GM12873 (cell line): ENCODE results near the gene MICAL1.

Source experiments
- TF ChIP-seq, protein P1 (sequence below): IDR thresholded peaks from 2 replicates; pipeline ENCODE4 v1.5.1; 2012; ENCODE audit warnings: low read depth, mild to moderate bottlenecking, moderate library complexity, low read length, control low read depth; ENCODE audit not compliant: insufficient read depth; ENCODE audit errors: missing control alignments

Gene MICAL1

DNA sequence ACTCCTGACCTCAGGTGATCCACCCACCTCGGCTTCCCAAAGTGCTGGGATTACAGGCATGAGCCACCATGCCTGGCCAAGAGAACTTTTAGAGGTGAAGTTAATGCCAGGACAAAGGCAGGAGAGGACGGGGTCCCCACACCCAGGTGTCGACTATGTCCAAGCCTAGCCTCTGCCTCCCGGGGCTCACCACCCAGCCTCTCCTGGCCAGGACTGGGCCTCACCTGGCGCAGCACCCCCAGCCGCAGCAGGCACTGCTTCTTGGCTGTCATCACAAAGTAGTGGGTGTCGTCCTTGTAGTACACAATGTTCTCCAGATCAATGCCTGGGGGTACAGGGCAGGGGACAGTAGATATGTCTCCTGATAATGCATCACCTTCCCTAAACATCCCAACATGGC lies 4.2 kb downstream of the MICAL1 start:
- TF ChIP-seq, protein P1, sequence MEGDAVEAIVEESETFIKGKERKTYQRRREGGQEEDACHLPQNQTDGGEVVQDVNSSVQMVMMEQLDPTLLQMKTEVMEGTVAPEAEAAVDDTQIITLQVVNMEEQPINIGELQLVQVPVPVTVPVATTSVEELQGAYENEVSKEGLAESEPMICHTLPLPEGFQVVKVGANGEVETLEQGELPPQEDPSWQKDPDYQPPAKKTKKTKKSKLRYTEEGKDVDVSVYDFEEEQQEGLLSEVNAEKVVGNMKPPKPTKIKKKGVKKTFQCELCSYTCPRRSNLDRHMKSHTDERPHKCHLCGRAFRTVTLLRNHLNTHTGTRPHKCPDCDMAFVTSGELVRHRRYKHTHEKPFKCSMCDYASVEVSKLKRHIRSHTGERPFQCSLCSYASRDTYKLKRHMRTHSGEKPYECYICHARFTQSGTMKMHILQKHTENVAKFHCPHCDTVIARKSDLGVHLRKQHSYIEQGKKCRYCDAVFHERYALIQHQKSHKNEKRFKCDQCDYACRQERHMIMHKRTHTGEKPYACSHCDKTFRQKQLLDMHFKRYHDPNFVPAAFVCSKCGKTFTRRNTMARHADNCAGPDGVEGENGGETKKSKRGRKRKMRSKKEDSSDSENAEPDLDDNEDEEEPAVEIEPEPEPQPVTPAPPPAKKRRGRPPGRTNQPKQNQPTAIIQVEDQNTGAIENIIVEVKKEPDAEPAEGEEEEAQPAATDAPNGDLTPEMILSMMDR: no peak

- TF ChIP-seq, protein P1: no peak
Measured at GRCh38 chr6:109450801-109451200, 4.8 kb downstream of the MICAL1 start.

DNA sequence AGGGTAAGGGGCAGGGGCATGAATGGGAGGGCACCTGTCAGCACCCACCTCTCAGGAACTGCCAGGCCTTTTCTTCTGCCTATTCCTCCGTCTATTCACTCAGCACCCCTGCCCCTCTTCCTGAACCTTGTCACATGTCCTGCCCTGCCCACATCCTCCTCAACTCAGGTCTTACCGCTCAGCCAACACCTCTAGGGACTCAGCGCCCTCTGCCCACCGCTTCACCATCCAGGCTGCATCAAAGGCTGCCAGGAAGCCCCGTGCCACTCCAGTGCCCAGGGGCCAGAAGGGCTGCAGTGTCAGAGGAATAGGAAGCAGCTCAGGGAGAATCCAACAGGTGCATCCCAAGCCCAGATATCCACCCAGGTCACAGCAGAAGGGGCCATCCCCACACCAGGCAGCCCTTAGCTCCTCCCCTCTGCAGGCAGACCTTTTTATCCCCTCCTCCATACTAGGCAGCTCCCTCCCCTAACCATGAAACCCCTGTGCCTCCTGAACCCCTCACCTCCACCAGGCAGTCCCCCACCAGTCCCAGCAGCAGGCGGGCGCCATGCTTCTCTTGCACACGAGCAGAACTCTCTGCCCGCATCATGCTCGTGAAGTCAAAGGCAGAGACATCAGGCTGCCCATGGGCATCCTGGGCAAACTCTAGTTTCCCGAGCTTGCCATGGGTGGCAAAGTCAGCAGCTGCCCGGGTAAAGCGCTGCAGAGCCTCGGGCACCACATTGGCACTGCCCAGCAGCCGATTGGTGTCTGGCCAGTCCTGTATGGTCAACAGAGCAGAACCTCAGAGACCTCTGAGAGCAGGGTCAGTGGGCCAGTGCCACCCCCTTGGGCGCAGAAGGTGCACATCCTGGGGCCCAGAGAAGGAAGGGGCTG lies 5.5 kb downstream of the MICAL1 start:
- TF ChIP-seq, protein P1: no peak

DNA sequence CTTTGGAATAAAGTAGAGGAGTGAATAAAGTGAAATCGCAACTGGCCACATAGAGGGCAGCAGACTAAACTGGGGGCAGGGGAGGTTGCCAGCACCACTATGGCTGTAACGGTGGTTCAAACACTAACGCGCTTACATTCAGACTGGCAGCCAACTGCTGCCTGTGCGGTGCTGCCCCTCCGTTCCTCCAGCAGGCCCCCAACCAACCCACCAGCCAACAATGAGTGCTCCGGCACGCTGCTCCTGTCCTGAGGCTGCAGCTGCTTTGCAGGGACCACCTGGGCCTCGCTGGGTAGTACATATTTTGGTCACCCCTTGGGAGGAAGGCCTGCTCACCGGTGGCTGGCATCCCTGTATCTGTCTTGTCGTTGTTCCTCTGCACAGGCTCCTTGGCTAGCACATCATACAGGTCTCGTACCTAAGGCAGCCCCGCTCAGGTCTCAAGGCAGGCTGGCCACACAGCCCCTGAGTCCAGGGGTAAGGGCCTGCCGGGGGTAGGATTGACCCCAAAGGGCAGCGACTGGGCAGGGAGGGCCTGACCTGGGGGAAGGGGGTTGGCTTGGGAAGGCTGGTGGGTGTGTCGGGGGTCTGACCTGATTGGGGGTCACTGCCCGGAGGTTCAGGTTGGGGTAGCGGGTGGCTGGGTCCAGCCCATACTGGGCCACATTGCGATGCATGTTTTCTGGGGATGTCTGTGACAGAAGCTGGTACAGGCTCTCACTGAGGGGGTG lies 6.3 kb downstream of the MICAL1 start:
- TF ChIP-seq, protein P1: no peak

DNA sequence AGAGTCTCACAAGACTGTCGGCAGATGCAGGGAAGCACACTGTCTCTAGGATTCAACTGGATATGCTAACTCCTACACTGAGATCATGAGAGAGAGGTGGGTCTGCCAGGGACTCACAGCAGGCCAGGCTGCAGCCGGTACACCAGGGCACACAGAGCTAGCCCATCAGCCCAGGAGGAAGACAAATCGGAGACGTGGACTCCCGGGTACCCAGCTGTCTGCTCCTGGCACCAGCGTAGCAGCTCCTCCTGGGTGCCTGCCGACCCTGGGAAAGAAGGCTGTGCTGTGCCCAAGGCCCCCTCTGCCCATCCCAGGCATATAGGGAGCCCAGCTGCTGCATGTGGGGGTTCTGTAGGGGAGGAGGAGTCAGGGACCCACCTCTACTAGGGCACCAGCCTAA lies 7.0 kb downstream of the MICAL1 start:
- TF ChIP-seq, protein P1: no peak

DNA sequence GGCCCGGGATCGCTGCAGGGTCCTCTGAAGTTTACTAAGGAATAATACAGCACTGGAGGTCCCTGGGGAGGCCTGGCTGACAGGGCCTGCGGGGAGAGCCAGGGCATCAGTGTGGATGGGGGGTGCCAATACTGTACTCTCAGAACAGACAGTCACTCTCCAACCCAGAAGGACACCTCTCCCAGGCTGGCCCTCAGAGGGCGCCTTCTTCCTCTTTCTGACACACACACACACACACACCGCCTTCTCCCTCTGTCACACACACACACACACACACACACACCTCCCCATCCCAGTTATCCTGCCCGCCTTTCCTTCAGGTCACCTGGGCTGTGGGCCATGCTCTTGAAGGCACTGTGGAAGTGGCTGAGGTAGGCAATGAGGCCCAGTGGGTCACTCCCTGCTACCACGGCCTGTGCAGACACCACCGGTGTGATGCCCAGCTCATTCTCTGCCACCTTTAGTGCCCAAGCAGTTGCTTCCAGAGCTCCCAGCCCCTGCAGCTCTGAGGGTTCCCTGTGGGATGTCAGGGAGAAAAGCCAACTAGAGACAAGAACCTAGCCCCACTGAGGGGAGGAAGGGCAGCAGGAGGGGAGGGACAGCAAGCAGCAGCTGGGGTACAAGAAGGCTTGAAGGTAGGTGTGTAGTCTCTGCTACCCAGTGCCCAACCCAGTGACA lies 7.6 kb downstream of the MICAL1 start:
- TF ChIP-seq, protein P1: no peak

DNA sequence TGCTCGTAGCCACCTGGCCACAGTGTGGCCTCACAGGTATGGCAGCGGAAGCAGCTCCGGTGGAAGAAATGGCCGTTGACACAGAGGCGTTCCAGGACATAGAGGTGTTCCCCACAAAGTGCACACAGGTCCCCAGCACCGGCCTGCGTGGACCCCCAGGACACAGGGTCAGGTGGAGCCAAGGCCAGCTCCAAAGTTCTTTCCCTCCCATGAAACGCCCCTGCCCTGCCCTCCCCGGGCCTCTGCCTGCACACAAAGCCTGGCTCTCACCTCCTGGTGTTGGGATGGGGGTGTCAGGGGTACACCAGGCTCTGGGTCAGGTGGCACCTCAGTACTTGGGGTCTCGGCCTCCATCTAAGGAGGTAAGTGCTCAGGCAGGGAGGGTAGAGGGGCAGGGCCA lies 8.5 kb downstream of the MICAL1 start:
- TF ChIP-seq, protein P1: no peak
